ENCODE measurements around the gene SLC13A3. TPM values are rescaled to one million over a fixed set of nuclear protein-coding genes. Genes with fewer than 3 reads are reported as not detected.

SLC13A3 gene
- total RNA-seq, 1 experiment from 2014 or later: 17.5 TPM

GRCh38 chr20:46570956-46571355, 80.3 kb downstream of the SLC13A3 start:
- Histone ChIP-seq H2AFZ (ENCODE audit: low read length) (no peak overlapping the region), H2BK120ac (ENCODE audit: low read depth, low read length, poor library complexity, severe bottlenecking) (no peak overlapping the region), H4K8ac (replicated peaks; ENCODE audit: insufficient read length, low read depth, low read length) (no peak overlapping the region), H3K18ac (ENCODE audit: insufficient read length, low read depth, low read length) (no peak overlapping the region), H2BK5ac (ENCODE audit: insufficient read length, low read length) (no peak overlapping the region), H3K4me2 (ENCODE audit: insufficient read depth, insufficient read length, low read length) (no peak overlapping the region), H3K14ac (ENCODE audit: insufficient read depth, low read length) (no peak overlapping the region), H2BK15ac (ENCODE audit: low read depth, low read length) (no peak overlapping the region), H4K5ac (ENCODE audit: insufficient read length, low read depth, low read length) (no peak overlapping the region), H2BK12ac (ENCODE audit: insufficient read length, low read depth, low read length) (no peak overlapping the region), H3K79me2 (ENCODE audit: insufficient read depth, low read length) (no peaks in the 10 kb centered on the region), H3K56ac (ENCODE audit: insufficient read length, low read depth, low read length) (no peak overlapping the region), H4K20me1 (ENCODE audit: control insufficient read depth, insufficient read depth, insufficient read length) (no peaks in the 10 kb centered on the region), H3K9ac (ENCODE audit: extremely low read depth, insufficient read length, low read length) (no peak overlapping the region), H3K79me1 (ENCODE audit: insufficient read depth, low read depth, low read length, poor library complexity, severe bottlenecking) (no peaks in the 10 kb centered on the region), H3K4ac (ENCODE audit: low read depth, low read length) (no peak overlapping the region), H3K23me2 (ENCODE audit: insufficient read length, low read depth, low read length, poor library complexity, severe bottlenecking) (no peaks in the 10 kb centered on the region), H2BK20ac (ENCODE audit: low read depth, low read length, poor library complexity, severe bottlenecking) (no peak overlapping the region), H2AK5ac (ENCODE audit: insufficient read length, low read length) (no peak overlapping the region), H4K91ac (ENCODE audit: insufficient read length, low read depth, low read length) (no peak overlapping the region), H3K27me3 (ENCODE audit: insufficient read depth, low read length) (no peaks in the 10 kb centered on the region), H3K23ac (ENCODE audit: insufficient read length, low read depth, low read length) (no peak overlapping the region), H3T11ph (ENCODE audit: low read length) (no peak overlapping the region), H3K4me1 (ENCODE audit: insufficient read depth, low read length) (no peaks in the 10 kb centered on the region), H3K27ac (ENCODE audit: insufficient read length, low read depth, low read length) (no peak overlapping the region), H3K9me3 (ENCODE audit: control insufficient read depth, low read depth, low read length) (no peaks in the 10 kb centered on the region)
- no peak for DNase-seq
- no peak for TF ChIP-seq CTCF (conservative IDR thresholded peaks at IDR 0.05)
- Mint-ChIP-seq H3K4me1 (peaks cover 14 to 17% of the 10 kb centered on the region in 2 experiments; a peak in 3 of 4 replicates), H3K9me3 (no peaks in the 10 kb centered on the region; a peak in 1 of 5 replicates), H3K27me3 (ENCODE audit: low read depth) (no peaks in the 10 kb centered on the region), H3K27ac (peak overlapping the region in 1 of 3 experiments; percentile 49; a peak in 1 of 7 replicates), H3K36me3 (ENCODE audit: insufficient read depth in 1 of 3, low read depth in 3 of 3) (peaks cover 6 to 10% (median 9%) of the 10 kb centered on the region in 3 experiments; a peak in 6 of 7 replicates), H3K4me3 (no peak overlapping the region)
- no CpG with 5 or more reads among the region's 5 CpGs for WGBS (ENCODE audit: extremely low coverage, insufficient read length, low lambda C conversion rate)

Data from H9 (cell line).